ENCODE data around the gene RGL3.
"Not testable (repeated sequence)": the region's sequence is repeated elsewhere in the genome, so short reads cannot be mapped to it uniquely, and the experiment has no call there.

The RGL3 gene

DNA sequence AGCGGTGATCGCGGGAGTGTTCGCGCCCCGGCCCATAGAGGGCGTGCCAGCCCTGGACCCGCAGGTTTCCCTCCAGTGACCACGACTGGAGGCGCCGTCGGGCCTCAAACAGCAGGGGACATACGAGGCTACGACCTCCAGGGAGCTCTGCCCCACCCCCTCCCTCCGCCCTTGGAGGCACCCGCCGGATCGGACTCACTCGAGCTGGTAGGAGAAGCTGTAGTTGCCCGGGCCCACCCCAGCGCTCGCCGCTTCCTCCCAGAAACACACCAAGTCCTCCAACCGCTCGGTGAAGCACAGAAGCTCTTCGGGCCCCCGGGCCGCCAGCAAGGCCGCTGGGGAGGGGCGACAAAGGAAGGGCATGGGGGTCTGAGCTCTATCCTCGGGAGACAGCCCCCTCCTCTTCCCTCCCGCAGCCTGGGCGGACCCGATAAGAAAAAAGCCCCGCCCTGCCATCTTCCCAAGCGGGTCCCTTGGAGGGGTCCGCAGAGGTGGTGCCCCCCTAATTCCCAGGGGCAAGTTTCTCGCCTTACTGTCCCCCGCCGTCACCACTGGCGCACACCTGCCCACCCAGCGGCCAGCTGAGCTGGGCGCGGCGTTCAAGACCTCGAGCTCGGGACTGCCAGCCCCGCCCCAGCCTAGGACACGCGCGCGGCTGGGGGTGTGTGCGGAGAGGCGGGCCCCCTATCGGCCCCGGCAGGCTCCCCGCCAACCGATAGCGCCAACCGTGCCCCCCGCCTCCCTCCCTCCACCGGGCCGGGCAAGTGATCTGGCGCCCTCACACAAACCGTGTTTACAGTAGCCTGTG is 36.0 kb downstream of the RGL3 start:
- peak; percentile 68 for DNase-seq (ENCODE audit: low spot score)

DNA sequence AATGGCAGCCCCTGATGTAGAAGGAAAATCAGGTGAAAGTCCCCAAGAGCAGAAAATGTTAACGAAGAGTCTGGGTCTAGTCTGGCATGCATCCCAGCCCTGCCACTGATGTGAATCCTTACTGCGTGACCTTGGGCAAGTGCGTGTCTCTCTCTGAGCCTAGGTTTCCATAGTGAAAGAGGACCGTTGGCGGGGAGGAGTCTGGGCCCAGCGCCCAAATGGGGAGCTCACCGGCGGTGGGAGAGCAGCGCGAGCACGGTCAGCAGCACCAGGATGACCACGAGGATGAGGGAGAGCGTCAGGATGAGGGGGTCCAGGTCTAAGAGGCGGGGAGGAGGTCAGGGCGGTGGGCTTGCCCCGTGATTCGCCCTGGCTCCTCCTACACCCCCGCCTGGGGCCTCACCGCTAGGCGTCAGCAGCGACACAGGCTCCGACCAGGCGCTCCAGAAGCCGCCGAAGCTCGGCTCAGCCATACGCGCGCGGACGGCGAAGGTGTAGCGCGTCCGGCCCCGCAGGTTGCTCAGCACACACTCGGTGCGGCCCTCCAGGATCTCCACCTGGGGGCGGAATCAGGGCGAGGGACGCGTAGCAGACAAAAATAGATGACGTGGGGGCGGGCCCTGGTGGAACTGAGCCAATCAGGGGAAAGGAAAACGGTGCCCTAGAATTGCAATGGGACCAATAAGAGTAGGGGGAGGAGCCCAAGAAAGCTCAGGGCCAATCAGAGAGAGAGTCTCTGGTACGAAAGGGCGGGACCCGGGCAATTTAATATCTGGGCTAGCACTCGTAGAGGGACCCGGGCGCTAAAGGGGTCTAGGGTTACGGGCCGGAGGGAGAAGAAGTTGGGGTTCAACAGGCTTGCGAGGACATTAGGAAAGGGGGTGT is 38.2 kb downstream of the RGL3 start:
- DNase-seq (ENCODE audit: low spot score): peak; percentile 99

- DNase-seq (ENCODE audit: low spot score): no peak
Measured at GRCh38 chr19:11379857-11380350, 39.2 kb downstream of the RGL3 start.

GRCh38 chr19:11379269-11379845 is 39.8 kb downstream of the RGL3 start:
- not testable (repeated sequence) for DNase-seq (ENCODE audit: low spot score)

- no peak for DNase-seq (ENCODE audit: low spot score)
Measured at GRCh38 chr19:11378319-11379189, 40.6 kb downstream of the RGL3 start.

- no peak for DNase-seq (ENCODE audit: low spot score)
Measured at GRCh38 chr19:11377756-11378155, 41.4 kb downstream of the RGL3 start.

- DNase-seq (ENCODE audit: low spot score): no peak
Measured at GRCh38 chr19:11377237-11377636, 41.9 kb downstream of the RGL3 start.

DNA sequence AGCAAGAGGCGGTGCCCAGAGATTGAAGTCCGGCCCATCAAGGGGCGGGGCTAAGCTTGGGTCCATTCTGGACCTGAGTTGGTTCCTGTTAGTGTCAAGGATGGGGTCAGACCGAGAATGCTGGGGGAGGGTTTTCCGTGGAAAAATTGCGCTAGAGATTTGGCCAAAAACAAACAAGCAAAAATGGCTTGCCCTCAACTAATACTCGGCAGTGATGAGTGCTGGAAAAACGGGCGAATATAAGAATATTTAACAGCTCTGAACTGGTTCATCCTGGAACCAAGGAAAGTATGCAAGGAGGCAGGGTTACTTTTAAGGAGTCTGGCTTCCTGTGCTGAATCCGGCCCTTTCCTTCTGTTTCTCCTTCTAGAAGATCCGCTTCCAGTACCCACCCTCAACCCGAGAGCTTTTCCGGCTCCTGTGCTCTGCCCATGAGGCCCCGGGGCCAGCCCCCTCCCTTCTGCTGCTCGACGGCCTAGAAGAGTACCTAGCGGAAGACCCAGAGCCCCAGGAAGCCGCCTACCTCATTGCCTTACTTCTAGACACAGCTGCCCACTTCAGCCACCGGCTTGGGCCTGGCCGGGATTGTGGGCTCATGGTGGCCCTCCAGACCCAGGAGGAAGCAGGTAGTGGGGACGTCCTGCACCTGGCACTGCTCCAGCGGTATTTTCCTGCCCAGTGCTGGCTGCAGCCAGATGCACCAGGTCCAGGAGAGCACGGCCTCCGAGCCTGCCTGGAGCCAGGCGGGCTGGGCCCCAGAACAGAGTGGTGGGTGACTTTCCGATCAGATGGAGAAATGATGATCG is 43.8 kb downstream of the RGL3 start:
- peak; percentile 66 for DNase-seq (ENCODE audit: low spot score)

DNA sequence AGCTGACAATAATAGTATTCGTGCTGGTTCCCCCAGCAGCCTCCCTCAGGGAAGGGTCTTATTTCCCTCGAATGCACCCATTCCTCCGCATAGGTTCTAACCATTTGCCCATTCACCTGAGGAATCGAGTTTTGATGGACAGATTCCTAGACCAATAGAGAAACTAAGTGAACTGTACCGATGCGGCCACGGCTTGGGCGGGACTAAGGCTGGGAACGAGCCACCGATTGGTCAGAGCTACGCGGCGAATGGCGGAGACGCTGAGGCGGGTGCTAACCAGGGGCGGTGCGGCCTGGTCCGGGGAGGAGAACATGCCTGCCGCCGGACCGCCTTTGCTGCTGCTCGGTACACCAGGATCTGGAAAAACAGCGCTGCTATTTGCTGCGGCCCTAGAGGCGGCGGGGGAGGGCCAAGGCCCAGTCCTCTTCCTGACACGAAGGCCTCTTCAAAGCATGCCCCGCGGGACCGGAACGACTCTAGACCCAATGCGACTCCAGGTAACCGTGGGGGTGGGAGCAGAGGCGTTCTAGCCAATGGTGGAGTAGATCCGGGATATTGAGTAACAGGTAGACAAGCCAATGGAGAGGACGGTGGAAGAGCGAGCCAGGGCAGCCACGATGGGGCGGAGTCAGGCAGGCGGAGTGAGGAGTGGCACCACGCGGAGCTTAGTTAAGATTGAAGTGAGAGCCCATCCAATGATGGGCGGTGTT is 44.5 kb downstream of the RGL3 start, which contains the start of gene SWSAP1:
TSS of gene SWSAP1 (plus strand) at position 234 of the 710 bp plus-strand sequence. CDS start at position 249, 15 bp downstream.
- DNase-seq (ENCODE audit: low spot score): peak; percentile 99

DNA sequence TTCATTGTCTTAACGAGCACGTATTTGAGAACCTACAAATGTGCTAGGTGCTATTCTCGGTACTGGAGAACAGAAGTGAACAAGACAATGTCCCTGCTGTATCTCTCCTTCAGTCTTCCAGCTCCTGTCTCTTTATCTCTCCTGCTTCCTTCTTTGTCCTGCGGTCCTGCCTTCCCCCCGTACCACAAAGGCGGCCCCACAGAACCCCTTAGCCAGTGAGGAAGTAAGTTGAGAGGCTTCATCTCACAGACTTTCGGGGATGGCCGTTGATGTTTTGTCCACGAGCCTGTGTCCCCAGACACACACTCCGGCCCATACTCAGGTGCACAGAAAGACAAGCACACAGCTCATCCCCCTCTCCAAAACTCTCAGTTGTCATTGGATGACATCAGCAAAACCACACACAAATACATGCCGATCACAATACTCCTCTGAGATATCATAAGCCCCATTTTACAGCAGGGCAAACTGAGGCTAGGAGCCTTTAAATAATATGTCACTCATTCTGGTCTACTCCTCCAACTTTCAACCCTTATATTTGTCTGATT is 45.2 kb downstream of the RGL3 start:
- no peak for DNase-seq (ENCODE audit: low spot score)

- DNase-seq (ENCODE audit: low spot score): no peak
Measured at GRCh38 chr19:11373166-11373884, 45.8 kb downstream of the RGL3 start.

- no peak for DNase-seq (ENCODE audit: low spot score)
Measured at GRCh38 chr19:11370744-11371143, 48.4 kb downstream of the RGL3 start.

GRCh38 chr19:11367528-11367927 is 51.6 kb downstream of the RGL3 start:
- no peak for DNase-seq (ENCODE audit: low spot score)

- no peak for DNase-seq (ENCODE audit: low spot score)
Measured at GRCh38 chr19:11365557-11366117, 53.5 kb downstream of the RGL3 start.

GRCh38 chr19:11364935-11365334 is 54.2 kb downstream of the RGL3 start:
- no peak for DNase-seq (ENCODE audit: low spot score)

DNA sequence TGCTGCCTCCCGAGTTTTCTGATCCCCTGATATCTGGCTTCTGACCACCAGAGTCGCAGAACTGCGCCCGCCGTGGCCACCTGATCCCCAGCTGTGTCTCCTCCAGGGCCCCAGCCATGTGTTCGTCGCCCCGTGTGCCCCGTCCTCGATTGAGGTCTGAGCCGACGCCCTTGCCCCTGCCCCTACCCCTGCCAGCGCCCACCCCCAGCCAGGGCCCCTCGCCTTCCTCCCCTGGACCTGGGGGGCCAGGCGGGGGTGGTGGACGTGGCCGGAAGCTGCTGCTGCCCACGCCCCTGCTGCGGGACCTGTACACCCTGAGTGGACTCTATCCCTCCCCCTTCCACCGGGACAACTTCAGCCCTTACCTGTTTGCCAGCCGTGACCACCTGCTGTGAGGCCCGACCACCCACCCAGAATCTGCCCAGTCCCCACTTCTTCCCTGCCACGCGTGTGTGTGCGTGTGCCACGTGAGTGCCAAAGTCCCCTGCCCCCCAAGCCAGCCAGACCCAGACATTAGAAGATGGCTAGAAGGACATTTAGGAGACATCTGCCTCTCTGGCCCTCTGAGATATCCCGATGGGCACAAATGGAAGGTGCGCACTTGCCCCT is 54.7 kb downstream of the RGL3 start:
- DNase-seq (ENCODE audit: low spot score): no peak

- DNase-seq (ENCODE audit: low spot score): no peak
Measured at GRCh38 chr19:11363881-11364280, 55.2 kb downstream of the RGL3 start.
